Lung (tissue), 12 donors: ENCODE measurements around the gene TRIM71. TPM values are rescaled to one million over a fixed set of nuclear protein-coding genes. Genes with fewer than 3 reads are reported as not detected.
"Not testable (repeated sequence)": the region's sequence is repeated elsewhere in the genome, so short reads cannot be mapped to it uniquely, and the experiment has no call there.

Experiments
- ATAC-seq: fragments of 200-7000 bp; cut with Tn5 transposase; one replicate; pipeline ENCODE4 v1.9.1; 2020; ENCODE audit warnings: moderate number of reproducible peaks; ENCODE audit not compliant: insufficient read depth, low FRiP score
- DNase-seq, 3 donors: peaks; one replicate each; pipeline ENCODE4 v3.0.0-alpha.2; 2013 to 2017
- H3K27ac ChIP-seq, 2 donors: one replicate each; pipeline ENCODE4 v1.5.1; 2013; ENCODE audit warnings: mild to moderate bottlenecking in 2 of 2, moderate library complexity in 2 of 2, control low read depth in 1 of 2, inconsistent platforms in 1 of 2, low read depth in 1 of 2, low read length in 1 of 2
- H3K27me3 ChIP-seq, 3 donors: one replicate each; pipeline ENCODE4 v1.5.1; 2013; ENCODE audit warnings: low read length in 2 of 3; ENCODE audit not compliant: control insufficient read depth in 3 of 3, insufficient read depth in 3 of 3
- H3K36me3 ChIP-seq, 4 donors: one replicate each; pipeline ENCODE4 v1.5.1; 2013; ENCODE audit warnings: low read length in 4 of 4, mild to moderate bottlenecking in 1 of 4, moderate library complexity in 1 of 4; ENCODE audit not compliant: control insufficient read depth in 4 of 4, insufficient read depth in 4 of 4
- H3K4me1 ChIP-seq, 5 donors: one replicate each; pipeline ENCODE4 v1.5.1; 2013; ENCODE audit warnings: low read length in 5 of 5, mild to moderate bottlenecking in 2 of 5, moderate library complexity in 1 of 5; ENCODE audit not compliant: control insufficient read depth in 5 of 5, insufficient read depth in 5 of 5
- H3K4me3 ChIP-seq: one replicate; pipeline ENCODE4 v1.5.1; 2013; ENCODE audit warnings: mild to moderate bottlenecking, control low read depth, moderate library complexity
- H3K9ac ChIP-seq, 2 donors: one replicate each; pipeline ENCODE4 v1.5.1; 2013; ENCODE audit warnings: low read length in 2 of 2, control low read depth in 1 of 2; ENCODE audit not compliant: insufficient read depth in 1 of 2
- H3K9me3 ChIP-seq, 4 donors: one replicate each; pipeline ENCODE4 v1.5.1; 2013; ENCODE audit warnings: low read length in 3 of 4, mild to moderate bottlenecking in 1 of 4, moderate library complexity in 1 of 4; ENCODE audit not compliant: control insufficient read depth in 4 of 4, insufficient read depth in 3 of 4
- WGBS, 2 donors: extraction: QIAGEN DNeasy Blood & Tissue Kit; methylation state at CpG; one replicate each; pipeline ENCODE4 v1.1.7; 2013; 5-methylcytosine and 5-hydroxymethylcytosine counted together
- polyA plus RNA-seq, 2 donors: library from polyadenylated mRNA; stranded (reverse); fragments of 200-250 nt; gene quantifications; one replicate each; pipeline ENCODE4 v1.2.1, GENCODE V29; 2013
- total RNA-seq, 2 donors: library from RNA; depleted of rRNA in 1 of 2; stranded (reverse); fragments of >200 nt in 1 of 2; gene quantifications; one replicate each; pipeline ENCODE4 v1.2.1, GENCODE V29; 2014 to 2021
- TF ChIP-seq, protein P1 (sequence below): IDR thresholded peaks from 2 replicates; pipeline ENCODE4 v1.5.1; 2012; ENCODE audit warnings: mild to moderate bottlenecking; ENCODE audit errors: control extremely low read depth, extremely low read depth
- donor health status: control.
- donor health status: control.
- donor health status: Bipolar disorder and iron deficiency.
- donor health status: healthy.
- donor health status: DM: yes; HTN: yes; CAD: no.

The TRIM71 gene
- total and polyA plus RNA-seq, 4 donors: 0.45 to 9.9 (median 2.0) TPM

DNA sequence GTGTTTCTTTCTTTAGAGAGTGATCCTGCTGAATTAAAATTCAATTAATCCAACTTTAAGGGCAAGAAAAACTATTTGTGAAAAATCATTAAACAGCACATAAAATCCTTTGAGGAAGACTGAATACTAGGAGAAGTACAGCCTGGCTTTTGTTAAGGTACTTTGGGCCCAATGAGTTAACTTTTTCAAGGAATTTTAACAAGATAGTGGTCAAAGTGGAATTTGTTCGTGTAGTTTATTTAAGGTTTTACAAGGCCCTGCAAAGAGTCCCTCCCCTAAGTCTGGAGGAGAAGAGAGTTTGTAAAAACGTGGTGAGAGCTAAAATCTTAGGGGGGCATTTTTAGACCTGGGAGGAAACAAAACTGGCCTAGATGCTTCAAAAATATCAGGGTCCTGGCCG is 26.0 kb upstream of the TRIM71 start:
- TF ChIP-seq, protein P1, sequence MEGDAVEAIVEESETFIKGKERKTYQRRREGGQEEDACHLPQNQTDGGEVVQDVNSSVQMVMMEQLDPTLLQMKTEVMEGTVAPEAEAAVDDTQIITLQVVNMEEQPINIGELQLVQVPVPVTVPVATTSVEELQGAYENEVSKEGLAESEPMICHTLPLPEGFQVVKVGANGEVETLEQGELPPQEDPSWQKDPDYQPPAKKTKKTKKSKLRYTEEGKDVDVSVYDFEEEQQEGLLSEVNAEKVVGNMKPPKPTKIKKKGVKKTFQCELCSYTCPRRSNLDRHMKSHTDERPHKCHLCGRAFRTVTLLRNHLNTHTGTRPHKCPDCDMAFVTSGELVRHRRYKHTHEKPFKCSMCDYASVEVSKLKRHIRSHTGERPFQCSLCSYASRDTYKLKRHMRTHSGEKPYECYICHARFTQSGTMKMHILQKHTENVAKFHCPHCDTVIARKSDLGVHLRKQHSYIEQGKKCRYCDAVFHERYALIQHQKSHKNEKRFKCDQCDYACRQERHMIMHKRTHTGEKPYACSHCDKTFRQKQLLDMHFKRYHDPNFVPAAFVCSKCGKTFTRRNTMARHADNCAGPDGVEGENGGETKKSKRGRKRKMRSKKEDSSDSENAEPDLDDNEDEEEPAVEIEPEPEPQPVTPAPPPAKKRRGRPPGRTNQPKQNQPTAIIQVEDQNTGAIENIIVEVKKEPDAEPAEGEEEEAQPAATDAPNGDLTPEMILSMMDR: no peak
- H3K9ac ChIP-seq: no peak overlapping the region
- no peaks in the 10 kb centered on the region for H3K9me3 ChIP-seq
- no peak overlapping the region for H3K27ac ChIP-seq
- 61 to 77% methylated on average over 3 of the region's 3 CpGs for WGBS, 2 donors
- peaks cover 0 to 3% (median 0%) of the 10 kb centered on the region in 5 donors for H3K4me1 ChIP-seq
- H3K27me3 ChIP-seq: no peaks in the 10 kb centered on the region
- ATAC-seq (no peak), DNase-seq (no peak)
- no peak overlapping the region for H3K4me3 ChIP-seq
- H3K36me3 ChIP-seq: no peaks in the 10 kb centered on the region

DNA sequence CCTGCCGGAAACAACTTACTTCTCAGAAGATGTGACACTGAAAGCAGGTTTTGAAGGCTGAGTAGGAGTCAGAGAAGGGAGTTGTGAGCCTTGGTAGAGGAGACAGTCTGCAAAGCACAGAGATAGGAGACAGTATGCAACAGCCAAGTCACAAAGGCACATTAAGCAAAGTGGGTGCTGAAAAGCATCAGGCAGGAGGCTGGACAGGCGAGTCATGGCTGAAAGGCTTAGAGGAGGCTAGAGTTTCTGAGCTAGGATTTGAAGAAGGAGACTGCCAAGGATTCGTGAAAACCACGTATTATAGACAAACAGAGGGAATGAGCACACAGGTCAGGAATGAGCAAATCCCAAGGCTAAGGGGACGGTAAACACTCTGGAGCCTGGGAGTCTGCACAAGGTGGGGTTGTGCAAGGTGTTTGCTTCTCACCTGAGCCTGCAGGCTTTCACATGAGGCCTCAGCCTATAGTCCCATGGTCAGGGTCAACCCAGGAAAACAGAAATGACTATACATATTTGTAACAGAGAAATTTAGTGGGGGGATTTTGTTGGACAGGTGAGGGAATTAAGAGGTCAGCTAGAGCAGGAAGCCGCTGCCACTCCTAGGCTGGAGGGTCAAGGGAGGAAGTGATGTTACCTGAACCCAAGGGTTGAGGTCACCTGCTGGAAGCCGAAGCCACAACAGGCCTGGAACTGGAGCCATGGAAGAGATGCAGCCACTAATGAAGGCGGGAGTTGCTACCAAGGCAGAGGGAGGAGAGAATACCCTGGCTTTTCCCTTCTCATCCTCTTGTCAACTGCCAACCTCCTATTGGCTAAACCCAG is 23.1 kb upstream of the TRIM71 start:
- ATAC-seq: peak; percentile 84

DNA sequence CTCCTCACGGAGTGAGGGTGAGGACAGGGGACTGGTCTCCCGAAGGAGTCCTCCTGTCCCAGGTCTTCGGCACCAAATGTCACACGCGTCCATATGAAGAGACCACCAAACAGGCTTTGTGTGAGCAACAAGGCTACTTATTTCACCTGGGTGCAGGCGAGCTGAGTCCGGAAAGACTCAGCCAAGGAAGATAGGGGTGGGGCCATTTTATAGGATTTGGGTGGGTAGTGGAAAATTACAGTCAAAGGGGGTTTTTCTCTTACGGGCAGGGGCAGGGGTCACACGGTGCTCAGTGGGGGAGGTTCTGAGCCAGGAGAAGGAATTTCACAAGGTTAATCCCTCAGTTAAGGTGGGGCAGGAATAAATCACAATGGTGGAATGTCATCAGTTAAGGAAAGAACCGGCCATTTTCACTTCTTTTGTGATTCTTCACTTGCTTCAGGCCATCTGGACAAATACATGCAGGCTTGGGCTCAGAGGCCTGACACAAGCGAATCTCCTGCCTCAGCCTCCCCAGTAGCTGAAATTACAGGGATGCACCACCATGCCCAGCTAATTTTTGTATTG is 21.3 kb upstream of the TRIM71 start:
- H3K27me3 ChIP-seq, H3K9me3 ChIP-seq, ATAC-seq, H3K27ac ChIP-seq, H3K4me3 ChIP-seq, H3K36me3 ChIP-seq, H3K4me1 ChIP-seq, DNase-seq, H3K9ac ChIP-seq: not testable (repeated sequence)
- 91 to 94% methylated on average over 11 of the region's 11 CpGs for WGBS, 2 donors

More for the DNA sequence above, 23.1 kb upstream of the TRIM71 start:
- DNase-seq: peak; percentile 59 to 81 (median 62)
- peaks cover 0 to 3% (median 0%) of the 10 kb centered on the region in 5 donors for H3K4me1 ChIP-seq
- peak overlapping the region in 1 of 2 donors; percentile 88 for H3K27ac ChIP-seq
- no peaks in the 10 kb centered on the region for H3K27me3 ChIP-seq
- no peaks in the 10 kb centered on the region for H3K9me3 ChIP-seq
- WGBS, 2 donors: 69 to 87% methylated on average over 8 of the region's 8 CpGs
- H3K9ac ChIP-seq: peak overlapping the region in 1 of 2 donors; percentile 32
- H3K36me3 ChIP-seq: no peaks in the 10 kb centered on the region
- no peak overlapping the region for H3K4me3 ChIP-seq
- TF ChIP-seq, protein P1: no peak

DNA sequence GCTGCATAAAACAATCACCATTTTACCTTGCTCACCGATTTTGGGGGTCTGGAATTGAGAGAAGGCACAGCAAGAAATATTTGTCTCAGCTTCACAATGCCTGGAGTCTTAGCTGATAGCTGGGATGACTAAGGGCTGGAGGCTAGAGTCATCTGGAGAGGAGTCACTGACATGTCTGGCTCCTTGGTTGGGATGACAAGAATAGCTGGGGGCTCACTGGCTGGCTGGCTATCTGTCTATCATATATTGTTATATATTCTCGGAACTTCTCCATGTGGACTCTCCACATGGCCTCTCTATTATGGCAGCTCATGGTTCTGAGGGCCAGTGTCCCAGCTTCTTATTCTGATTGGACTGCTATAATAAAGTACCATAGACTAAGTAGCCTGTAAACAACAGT is 20.0 kb upstream of the TRIM71 start:
- no peak for DNase-seq
- 88 to 97% methylated on average over 2 of the region's 2 CpGs for WGBS, 2 donors
- ATAC-seq: no peak
- H3K4me3 ChIP-seq: no peak overlapping the region
- H3K9ac ChIP-seq: no peak overlapping the region
- no peaks in the 10 kb centered on the region for H3K36me3 ChIP-seq
- no peaks in the 10 kb centered on the region for H3K9me3 ChIP-seq
- TF ChIP-seq, protein P1: no peak
- no peak overlapping the region for H3K27ac ChIP-seq
- peaks cover 0 to 3% (median 0%) of the 10 kb centered on the region in 5 donors for H3K4me1 ChIP-seq
- H3K27me3 ChIP-seq: no peaks in the 10 kb centered on the region

DNA sequence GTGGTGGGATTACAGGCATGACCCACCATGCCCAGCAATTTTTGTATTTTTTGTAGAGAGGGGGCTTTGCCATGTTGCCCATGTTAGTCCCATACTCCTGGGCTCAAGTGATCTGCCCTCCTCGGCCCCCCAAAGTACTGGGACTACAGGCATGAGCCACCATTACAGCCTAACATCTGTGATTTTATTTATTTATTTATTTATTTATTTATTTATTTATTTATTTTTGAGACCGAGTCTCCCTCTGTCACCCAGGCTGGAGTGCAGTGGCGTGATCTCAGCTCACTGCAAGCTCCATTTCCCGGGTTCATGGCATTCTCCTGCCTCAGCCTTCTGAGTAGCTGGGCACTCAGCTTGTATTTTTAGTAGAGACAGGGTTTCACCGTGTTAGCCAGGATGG is 16.4 kb upstream of the TRIM71 start:
- 90 to 92% methylated on average over 5 of the region's 5 CpGs for WGBS, 2 donors
- not testable (repeated sequence) for H3K27me3 ChIP-seq, H3K9ac ChIP-seq, H3K9me3 ChIP-seq, H3K36me3 ChIP-seq, DNase-seq, H3K27ac ChIP-seq, ATAC-seq, H3K4me3 ChIP-seq, H3K4me1 ChIP-seq
